Lower lobe of right lung (tissue), 2 donors: ENCODE results near the gene NDUFA8. TPM values are rescaled to one million over a fixed set of nuclear protein-coding genes. Genes with fewer than 3 reads are reported as not detected.

Experiments used
- ATAC-seq, 2 donors: fragments of 200-7000 bp; cut with Tn5 transposase; one replicate each; pipeline ENCODE4 v1.9.1; 2020 to 2022; ENCODE audit warnings: mild to moderate bottlenecking in 2 of 2, moderate library complexity in 2 of 2
- DNase-seq: peaks from one replicate; pipeline ENCODE4 v3.0.0-alpha.2; 2020
- H3K27ac ChIP-seq: fragments of 200-600 bp; one replicate; pipeline ENCODE4 v1.8.0; 2022
- H3K27me3 ChIP-seq: fragments of 200-600 bp; one replicate; pipeline ENCODE4 v1.8.0; 2022; ENCODE audit warnings: low read depth
- H3K36me3 ChIP-seq: fragments of 200-600 bp; one replicate; pipeline ENCODE4 v1.8.0; 2022; ENCODE audit warnings: mild to moderate bottlenecking
- H3K4me1 ChIP-seq: fragments of 200-600 bp; one replicate; pipeline ENCODE4 v1.8.0; 2022
- H3K4me3 ChIP-seq: fragments of 200-600 bp; one replicate; pipeline ENCODE4 v1.8.0; 2022; ENCODE audit warnings: mild to moderate bottlenecking
- H3K9me3 ChIP-seq: fragments of 200-600 bp; one replicate; pipeline ENCODE4 v1.8.0; 2022
- CTCF ChIP-seq: fragments of 200-600 bp; IDR thresholded peaks from one replicate; pipeline ENCODE4 v1.8.0; 2022; ENCODE audit warnings: antibody characterized with exemption, mild to moderate bottlenecking
- intact Hi-C: fragments of 100-400 bp; cut with DNase I; formaldehyde crosslinking; loops from one replicate; pipeline ENCODE4 v1.11.0; 2022
- total RNA-seq: library from RNA; stranded (reverse); fragmentation: NEBNext Ultra II Directional; extraction: Animal tissue kit (Norgen Biotek cat#: 25700); gene quantifications from one replicate; pipeline ENCODE4 v1.2.1, GENCODE V29; 2021
- donor health status: DM: no; HTN: yes; CAD: no; lungs with severe emphysema.

The NDUFA8 gene
- total RNA-seq, 1 donor from 2014 or later = 38.5 TPM

DNA sequence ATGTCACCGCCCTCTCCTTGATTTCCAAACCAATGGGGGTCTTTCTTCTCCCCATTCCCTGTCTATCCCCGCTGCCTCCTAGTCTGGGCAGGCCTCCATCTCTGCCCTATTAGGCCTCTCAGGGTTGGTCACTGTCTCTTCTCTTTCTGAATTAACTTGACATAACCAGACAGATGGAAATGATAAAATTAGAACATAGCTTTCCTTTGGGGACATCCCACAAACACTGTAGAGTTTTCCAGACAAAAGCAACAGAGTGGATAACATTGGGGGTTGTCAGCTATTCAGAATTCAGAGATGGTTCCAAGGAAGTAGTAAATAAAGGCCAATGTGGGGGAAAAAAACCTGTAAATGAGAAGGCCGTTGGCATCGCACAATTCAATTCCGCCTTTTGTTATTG, 44.5 kb upstream of the NDUFA8 start:
- Histone ChIP-seq H3K9me3 (no peaks in the 10 kb centered on the region), H3K4me3 (no peak overlapping the region), H3K27ac (no peak overlapping the region), H3K4me1 (no peaks in the 10 kb centered on the region), H3K36me3 (no peaks in the 10 kb centered on the region), H3K27me3 (peaks cover 3% of the 10 kb centered on the region)
- no peak for ATAC-seq
- no peak for DNase-seq
- intact Hi-C loops = no loop called here
- no peak for TF ChIP-seq CTCF

- no peaks in the 10 kb centered on the region for H3K9me3 ChIP-seq
- ATAC-seq = no peak
- intact Hi-C loops = no loop called here
- no peak overlapping the region for H3K4me3 ChIP-seq
- TF ChIP-seq CTCF = no peak
- H3K4me1 ChIP-seq = no peaks in the 10 kb centered on the region
- H3K27me3 ChIP-seq = peaks cover 13% of the 10 kb centered on the region
- no peaks in the 10 kb centered on the region for H3K36me3 ChIP-seq
- DNase-seq = no peak
- H3K27ac ChIP-seq = no peak overlapping the region
These were observed 42.5 kb upstream of the NDUFA8 start for GRCh38 chr9:122202111-122202510.

- no peak for TF ChIP-seq CTCF
- DNase-seq (no peak), ATAC-seq (no peak)
- Histone ChIP-seq H3K4me3 (no peak overlapping the region), H3K27me3 (peaks cover 13% of the 10 kb centered on the region), H3K27ac (no peak overlapping the region), H3K4me1 (no peaks in the 10 kb centered on the region), H3K36me3 (no peaks in the 10 kb centered on the region), H3K9me3 (no peaks in the 10 kb centered on the region)
- intact Hi-C loops = no loop called here
These were observed 42.1 kb upstream of the NDUFA8 start for GRCh38 chr9:122201641-122202040.

GRCh38 chr9:122200960-122201595, 41.5 kb upstream of the NDUFA8 start:
- Histone ChIP-seq H3K27me3 (peaks cover 10% of the 10 kb centered on the region), H3K9me3 (no peaks in the 10 kb centered on the region), H3K4me3 (no peak overlapping the region), H3K4me1 (no peaks in the 10 kb centered on the region), H3K36me3 (no peaks in the 10 kb centered on the region), H3K27ac (no peak overlapping the region)
- TF ChIP-seq CTCF = no peak
- ATAC-seq (no peak), DNase-seq (no peak)
- intact Hi-C loops = no loop called here

- ATAC-seq (no peak), DNase-seq (no peak)
- no peaks in the 10 kb centered on the region for H3K4me1 ChIP-seq
- H3K4me3 ChIP-seq = no peak overlapping the region
- TF ChIP-seq CTCF = no peak
- intact Hi-C loops = no loop called here
- no peaks in the 10 kb centered on the region for H3K9me3 ChIP-seq
- H3K36me3 ChIP-seq = no peaks in the 10 kb centered on the region
- no peak overlapping the region for H3K27ac ChIP-seq
- H3K27me3 ChIP-seq = peaks cover 10% of the 10 kb centered on the region
These were observed 38.3 kb upstream of the NDUFA8 start for GRCh38 chr9:122197882-122198281.
